Skeletal muscle tissue (tissue), 4 donors: ENCODE results near the gene NFIB. TPM values are rescaled to one million over a fixed set of nuclear protein-coding genes. Genes with fewer than 3 reads are reported as not detected.

Source experiments
- H3K27ac ChIP-seq: one replicate; pipeline ENCODE4 v1.7.0; 2013; ENCODE audit warnings: mild to moderate bottlenecking, low read depth, low read length, inconsistent platforms
- H3K27me3 ChIP-seq, 3 donors: one replicate each; pipeline ENCODE4 v1.7.0; 2013; ENCODE audit warnings: low read length in 3 of 3; ENCODE audit not compliant: control insufficient read depth in 3 of 3, insufficient read depth in 3 of 3
- H3K36me3 ChIP-seq, 3 donors: one replicate each; pipeline ENCODE4 v1.7.0; 2013; ENCODE audit warnings: low read length in 3 of 3; ENCODE audit not compliant: control insufficient read depth in 3 of 3, insufficient read depth in 3 of 3
- H3K4me1 ChIP-seq, 3 donors: one replicate each; pipeline ENCODE4 v1.7.0; 2013; ENCODE audit warnings: low read length in 3 of 3, mild to moderate bottlenecking in 3 of 3; ENCODE audit not compliant: control insufficient read depth in 3 of 3, insufficient read depth in 3 of 3
- H3K4me3 ChIP-seq, 3 donors: one replicate each; pipeline ENCODE4 v1.7.0; 2013; ENCODE audit warnings: low read length in 3 of 3
- H3K9ac ChIP-seq, 3 donors: one replicate each; pipeline ENCODE4 v1.7.0; 2013; ENCODE audit warnings: low read length in 3 of 3, mild to moderate bottlenecking in 3 of 3, moderate library complexity in 2 of 3, low read depth in 1 of 3
- H3K9me3 ChIP-seq, 3 donors: one replicate each; pipeline ENCODE4 v1.7.0; 2013; ENCODE audit warnings: low read length in 3 of 3; ENCODE audit not compliant: control insufficient read depth in 3 of 3
- total RNA-seq: library from RNA; depleted of rRNA; stranded (reverse); fragments of >200 nt; gene quantifications from one replicate; pipeline ENCODE4 v1.2.3, GENCODE V29; 2014
- donor health status: Osteomylitis.

The NFIB gene
- total RNA-seq, 1 donor from 2014 or later, result 95.0 TPM

DNA sequence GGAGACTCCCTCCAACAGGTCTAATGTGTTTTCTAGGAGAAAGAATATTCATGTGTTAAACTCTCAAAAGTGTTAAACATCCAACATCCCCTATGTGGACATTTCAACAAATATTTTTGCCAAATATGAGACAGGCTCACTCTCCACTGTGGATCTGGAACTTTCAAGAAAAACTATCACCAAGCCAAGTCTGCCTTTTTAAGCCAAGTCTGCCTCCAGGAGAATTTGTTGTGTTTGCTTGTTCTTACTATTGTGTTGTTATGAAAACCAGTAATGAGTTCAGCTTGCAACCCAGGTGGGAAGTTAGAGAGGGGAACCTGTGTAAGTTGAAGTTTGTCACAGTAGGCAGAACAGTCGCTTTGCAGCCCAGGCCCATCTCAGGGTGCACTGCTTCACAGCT lies 228.1 kb downstream of the NFIB start:
- Histone ChIP-seq H3K9me3 (no peaks in the 10 kb centered on the region), H3K36me3 (peaks cover 0 to 4% (median 2%) of the 10 kb centered on the region in 3 donors), H3K9ac (no peak overlapping the region), H3K4me3 (no peak overlapping the region), H3K27me3 (no peaks in the 10 kb centered on the region), H3K27ac (no peak overlapping the region), H3K4me1 (no peaks in the 10 kb centered on the region)

DNA sequence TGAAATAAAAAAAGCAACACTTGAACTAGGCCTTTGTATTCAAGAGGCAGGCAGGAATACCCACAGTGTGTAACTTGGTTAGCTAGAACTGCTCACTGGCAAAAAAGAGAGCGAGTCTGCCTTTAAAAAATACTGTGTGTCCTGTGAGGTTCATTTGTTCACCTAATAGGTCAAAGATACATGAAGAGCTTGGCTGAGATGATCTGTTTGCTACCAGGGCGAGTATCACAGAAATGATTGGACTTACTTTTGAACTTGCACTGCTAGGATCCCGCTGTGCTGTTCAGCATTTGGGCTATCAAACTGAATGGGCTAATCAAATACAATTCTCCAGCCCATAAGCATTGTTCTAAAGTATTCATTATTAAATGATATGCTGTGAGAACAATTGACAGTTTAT lies 229.1 kb downstream of the NFIB start:
- no peaks in the 10 kb centered on the region for H3K4me1 ChIP-seq
- no peak overlapping the region for H3K9ac ChIP-seq
- peaks cover 0 to 4% (median 2%) of the 10 kb centered on the region in 3 donors for H3K36me3 ChIP-seq
- H3K27me3 ChIP-seq, result no peaks in the 10 kb centered on the region
- H3K27ac ChIP-seq, result no peak overlapping the region
- no peak overlapping the region for H3K4me3 ChIP-seq
- no peaks in the 10 kb centered on the region for H3K9me3 ChIP-seq

DNA sequence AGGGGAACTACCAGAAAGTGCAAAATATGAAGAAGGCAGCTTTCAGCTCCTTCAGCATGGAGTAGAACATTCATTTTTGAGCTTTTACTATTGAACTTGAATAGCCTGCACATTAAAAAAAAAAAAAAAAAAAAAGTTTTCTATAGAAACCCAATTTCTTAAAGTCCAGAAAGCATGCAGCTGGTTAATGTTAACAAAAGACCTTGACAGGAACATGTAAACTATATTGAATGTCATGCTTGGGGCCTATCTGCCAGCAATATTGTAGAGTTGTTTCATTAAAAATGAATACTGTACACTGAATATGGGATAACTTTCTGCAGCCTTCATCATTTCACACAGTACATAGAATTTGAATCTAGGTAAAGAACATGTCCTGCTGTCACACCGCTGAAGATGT lies 230.6 kb downstream of the NFIB start:
- no peaks in the 10 kb centered on the region for H3K27me3 ChIP-seq
- no peaks in the 10 kb centered on the region for H3K4me1 ChIP-seq
- H3K27ac ChIP-seq, result no peak overlapping the region
- H3K36me3 ChIP-seq, result peaks cover 0 to 4% (median 2%) of the 10 kb centered on the region in 3 donors
- no peak overlapping the region for H3K9ac ChIP-seq
- H3K4me3 ChIP-seq, result no peak overlapping the region
- H3K9me3 ChIP-seq, result no peaks in the 10 kb centered on the region

GRCh38 chr9:14082732-14083131 lies 231.2 kb downstream of the NFIB start:
- Histone ChIP-seq H3K36me3 (peaks cover 0 to 4% (median 1%) of the 10 kb centered on the region in 3 donors), H3K4me1 (no peaks in the 10 kb centered on the region), H3K9ac (no peak overlapping the region), H3K4me3 (no peak overlapping the region), H3K27me3 (no peaks in the 10 kb centered on the region), H3K27ac (no peak overlapping the region), H3K9me3 (no peaks in the 10 kb centered on the region)

DNA sequence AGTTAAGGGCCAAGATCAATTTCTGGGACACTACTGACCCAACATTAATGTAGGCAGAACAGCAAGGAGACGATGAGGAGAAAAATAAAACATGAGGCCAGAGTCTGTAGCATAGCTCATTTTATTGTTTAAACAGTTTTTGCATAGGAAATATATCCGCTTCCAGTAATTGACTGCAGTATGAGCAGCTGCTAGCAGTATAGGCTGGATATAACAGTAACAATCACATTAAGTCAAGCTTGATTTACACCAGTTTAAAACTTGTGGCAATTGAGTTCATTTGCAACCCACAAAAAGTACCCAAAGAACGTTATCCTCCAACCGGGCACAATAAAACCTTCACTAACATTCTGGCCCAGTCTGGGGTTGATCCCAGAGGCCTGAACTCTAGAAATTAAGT lies 232.2 kb downstream of the NFIB start:
- Histone ChIP-seq H3K4me3 (no peak overlapping the region), H3K36me3 (peaks cover 0 to 4% (median 0%) of the 10 kb centered on the region in 3 donors), H3K4me1 (no peaks in the 10 kb centered on the region), H3K27ac (no peak overlapping the region), H3K27me3 (no peaks in the 10 kb centered on the region), H3K9ac (no peak overlapping the region), H3K9me3 (no peaks in the 10 kb centered on the region)

- Histone ChIP-seq H3K27me3 (no peaks in the 10 kb centered on the region), H3K4me1 (no peaks in the 10 kb centered on the region), H3K36me3 (peaks cover 0 to 3% (median 0%) of the 10 kb centered on the region in 3 donors), H3K9ac (no peak overlapping the region), H3K27ac (no peak overlapping the region), H3K4me3 (no peak overlapping the region), H3K9me3 (no peaks in the 10 kb centered on the region)
Observed at GRCh38 chr9:14080959-14081542, 232.9 kb downstream of the NFIB start.

DNA sequence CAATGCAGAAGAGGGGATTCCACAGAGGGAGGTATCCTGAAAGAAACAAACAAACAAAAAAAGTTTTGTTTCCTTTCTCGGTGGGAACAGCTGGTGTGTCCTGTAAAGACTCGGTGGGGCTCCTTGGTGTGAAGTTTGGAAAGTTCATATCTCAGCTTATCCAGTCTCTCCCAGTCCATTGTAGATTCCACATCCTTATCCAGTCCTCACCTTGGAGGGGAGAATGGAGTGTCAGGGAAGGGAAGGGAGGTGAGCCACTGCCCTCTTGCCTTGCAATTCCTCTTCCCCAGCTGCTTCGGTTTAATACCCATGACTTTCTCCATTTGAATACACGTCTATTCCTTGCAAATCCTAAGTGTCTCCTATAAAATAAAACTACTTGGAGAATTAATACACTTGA lies 234.5 kb downstream of the NFIB start:
- H3K9me3 ChIP-seq, result no peaks in the 10 kb centered on the region
- no peak overlapping the region for H3K4me3 ChIP-seq
- H3K36me3 ChIP-seq, result no peaks in the 10 kb centered on the region
- no peaks in the 10 kb centered on the region for H3K4me1 ChIP-seq
- no peaks in the 10 kb centered on the region for H3K27me3 ChIP-seq
- no peak overlapping the region for H3K9ac ChIP-seq
- H3K27ac ChIP-seq, result no peak overlapping the region

DNA sequence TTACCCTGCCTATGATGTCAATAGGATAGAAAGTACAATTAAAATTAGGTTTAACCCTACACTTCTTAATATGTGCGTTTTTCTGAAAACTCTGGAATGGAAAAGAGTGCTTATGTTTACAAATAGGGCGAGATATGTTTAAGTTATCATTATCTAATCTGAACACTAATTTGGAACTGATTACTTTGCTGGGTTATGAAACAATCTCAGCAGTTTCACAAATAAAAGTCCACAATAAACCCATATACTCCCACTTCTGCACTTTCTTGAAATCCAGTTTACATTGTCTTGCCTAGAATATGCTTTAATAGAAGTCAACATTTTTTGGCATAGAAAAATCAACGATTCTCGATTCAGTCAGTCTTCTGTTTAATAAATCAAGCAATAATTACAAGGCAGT lies 236.3 kb downstream of the NFIB start:
- Histone ChIP-seq H3K4me3 (no peak overlapping the region), H3K4me1 (peaks cover 0 to 4% (median 0%) of the 10 kb centered on the region in 3 donors), H3K36me3 (no peaks in the 10 kb centered on the region), H3K9me3 (no peaks in the 10 kb centered on the region), H3K27me3 (no peaks in the 10 kb centered on the region), H3K27ac (no peak overlapping the region), H3K9ac (no peak overlapping the region)

DNA sequence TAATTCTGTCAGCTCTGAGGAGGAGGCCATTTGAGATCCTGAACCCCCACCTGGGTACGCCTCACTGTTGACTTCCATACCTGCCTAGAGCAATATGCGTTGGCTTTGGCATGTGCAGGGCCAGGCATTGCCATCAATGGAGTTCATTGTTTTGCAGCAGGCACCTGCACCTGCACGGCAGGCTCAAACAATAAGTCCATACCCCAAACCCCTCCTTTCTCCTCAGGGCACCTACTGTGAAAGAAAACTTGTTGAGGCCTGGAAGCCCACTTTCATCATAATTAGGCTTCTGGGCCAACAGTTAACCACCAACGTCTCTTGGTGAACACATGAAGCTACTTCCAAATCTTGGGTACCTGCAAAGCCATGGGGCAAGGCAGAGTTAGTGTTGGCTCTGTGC lies 238.7 kb downstream of the NFIB start:
- Histone ChIP-seq H3K36me3 (no peaks in the 10 kb centered on the region), H3K4me1 (peaks cover 0 to 5% (median 0%) of the 10 kb centered on the region in 3 donors), H3K27me3 (no peaks in the 10 kb centered on the region), H3K9ac (no peak overlapping the region), H3K4me3 (no peak overlapping the region), H3K27ac (no peak overlapping the region), H3K9me3 (no peaks in the 10 kb centered on the region)

DNA sequence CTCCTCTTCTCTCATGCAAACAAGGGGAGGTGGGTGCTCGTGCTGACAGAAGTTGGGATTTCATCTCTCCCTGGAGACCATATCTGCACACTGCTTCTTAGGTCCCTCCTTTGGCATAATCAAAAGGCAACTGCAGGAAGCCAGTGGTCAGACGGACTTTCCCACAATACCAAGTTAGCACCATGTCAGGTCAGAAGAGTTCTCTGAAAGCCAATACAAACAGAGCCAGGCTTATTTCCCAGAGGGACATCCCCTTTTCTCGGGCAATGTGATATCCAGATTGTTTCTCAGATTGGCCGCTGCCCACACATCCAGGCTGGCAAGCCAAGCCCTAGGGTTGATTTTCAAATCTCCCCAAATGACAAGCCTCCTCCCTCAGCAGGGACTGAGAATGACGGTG lies 241.1 kb downstream of the NFIB start:
- Histone ChIP-seq H3K36me3 (no peaks in the 10 kb centered on the region), H3K4me1 (peaks cover 0 to 5% (median 0%) of the 10 kb centered on the region in 3 donors), H3K27me3 (no peaks in the 10 kb centered on the region), H3K9me3 (no peaks in the 10 kb centered on the region), H3K9ac (no peak overlapping the region), H3K4me3 (no peak overlapping the region), H3K27ac (no peak overlapping the region)
